ENCODE measurements around the gene UBTD2.

The UBTD2 gene

GRCh38 chr5:172166030-172166826 is 117.3 kb downstream of the UBTD2 start:
- no peak overlapping the region for H3K27ac ChIP-seq
- DNase-seq = no peak
- no peak for TF ChIP-seq CTCF (IDR thresholded peaks at IDR 0.05; ENCODE audit: low read depth, low read length)
- H3K9me3 ChIP-seq (ENCODE audit: severe bottlenecking) = no peaks in the 10 kb centered on the region
- no peak overlapping the region for H3K4me3 ChIP-seq (ENCODE audit: low read depth, low read length)
- no peaks in the 10 kb centered on the region for H3K36me3 ChIP-seq
- H3K27me3 ChIP-seq (ENCODE audit: insufficient read depth, low read depth, severe bottlenecking) = no peaks in the 10 kb centered on the region

GRCh38 chr5:172165465-172165864 is 118.1 kb downstream of the UBTD2 start:
- H3K4me3 ChIP-seq (ENCODE audit: low read depth, low read length) = no peak overlapping the region
- H3K36me3 ChIP-seq = no peaks in the 10 kb centered on the region
- no peak for TF ChIP-seq CTCF (IDR thresholded peaks at IDR 0.05; ENCODE audit: low read depth, low read length)
- H3K9me3 ChIP-seq (ENCODE audit: severe bottlenecking) = no peaks in the 10 kb centered on the region
- no peaks in the 10 kb centered on the region for H3K27me3 ChIP-seq (ENCODE audit: insufficient read depth, low read depth, severe bottlenecking)
- no peak overlapping the region for H3K27ac ChIP-seq
- DNase-seq = no peak

GRCh38 chr5:172164769-172165212 is 118.8 kb downstream of the UBTD2 start:
- no peak for TF ChIP-seq CTCF (IDR thresholded peaks at IDR 0.05; ENCODE audit: low read depth, low read length)
- no peaks in the 10 kb centered on the region for H3K36me3 ChIP-seq
- no peaks in the 10 kb centered on the region for H3K27me3 ChIP-seq (ENCODE audit: insufficient read depth, low read depth, severe bottlenecking)
- H3K9me3 ChIP-seq (ENCODE audit: severe bottlenecking) = no peaks in the 10 kb centered on the region
- no peak for DNase-seq
- H3K27ac ChIP-seq = no peak overlapping the region
- H3K4me3 ChIP-seq (ENCODE audit: low read depth, low read length) = no peak overlapping the region

- H3K36me3 ChIP-seq = no peaks in the 10 kb centered on the region
- H3K27ac ChIP-seq = no peak overlapping the region
- H3K27me3 ChIP-seq (ENCODE audit: insufficient read depth, low read depth, severe bottlenecking) = no peaks in the 10 kb centered on the region
- no peak for TF ChIP-seq CTCF (IDR thresholded peaks at IDR 0.05; ENCODE audit: low read depth, low read length)
- DNase-seq = no peak
- no peaks in the 10 kb centered on the region for H3K9me3 ChIP-seq (ENCODE audit: severe bottlenecking)
- H3K4me3 ChIP-seq (ENCODE audit: low read depth, low read length) = no peak overlapping the region
These were observed 120.2 kb downstream of the UBTD2 start for GRCh38 chr5:172163346-172163745.

GRCh38 chr5:172162987-172163343 is 120.6 kb downstream of the UBTD2 start:
- no peak for DNase-seq
- Histone ChIP-seq H3K27me3 (ENCODE audit: insufficient read depth, low read depth, severe bottlenecking) (no peaks in the 10 kb centered on the region), H3K9me3 (ENCODE audit: severe bottlenecking) (no peaks in the 10 kb centered on the region), H3K27ac (no peak overlapping the region), H3K36me3 (no peaks in the 10 kb centered on the region), H3K4me3 (ENCODE audit: low read depth, low read length) (no peak overlapping the region)
- TF ChIP-seq CTCF (IDR thresholded peaks at IDR 0.05; ENCODE audit: low read depth, low read length) = no peak

All from WERI-Rb-1 (cell line).